Measurements from ENCODE around the gene FKBP10.
"Not testable (repeated sequence)": the region's sequence is repeated elsewhere in the genome, so short reads cannot be mapped to it uniquely, and the experiment has no call there.

FKBP10 gene

DNA sequence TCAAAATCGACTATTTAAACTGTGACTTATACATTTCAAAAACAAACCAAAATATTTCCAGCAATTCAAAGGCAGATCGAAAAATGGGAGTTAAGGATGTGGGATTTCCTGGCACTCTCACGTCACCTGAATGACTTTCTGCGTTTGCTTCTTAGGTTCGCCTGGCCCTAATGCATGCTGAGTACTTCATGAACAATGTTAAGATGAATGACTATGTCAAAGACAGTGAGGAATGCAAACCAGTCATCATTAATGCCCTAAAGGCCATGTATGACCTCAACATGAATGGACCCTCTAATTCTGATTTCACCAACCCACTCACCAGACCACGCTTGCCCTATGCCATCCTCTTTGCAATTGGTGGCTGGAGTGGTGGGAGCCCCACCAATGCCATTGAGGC is 32.2 kb downstream of the FKBP10 start:
- no peak for DNase-seq

DNA sequence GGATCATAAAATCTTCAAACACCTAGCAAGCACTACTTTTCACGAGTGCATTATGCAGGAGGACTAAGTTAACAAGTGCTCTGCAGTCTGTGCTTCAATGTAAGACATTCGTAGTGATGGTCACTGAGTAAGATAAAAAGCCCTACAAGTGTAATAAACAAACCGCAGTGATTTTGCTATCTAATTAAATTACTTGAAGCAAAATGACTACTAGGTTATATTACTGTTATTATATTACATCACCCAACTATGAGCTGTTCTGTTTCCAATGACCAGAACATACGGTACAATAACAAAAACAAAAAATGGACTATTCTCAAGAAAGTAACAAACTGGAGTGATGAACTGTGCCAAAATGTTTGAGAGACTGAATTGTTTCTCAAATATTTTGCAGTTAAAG is 36.0 kb downstream of the FKBP10 start:
- DNase-seq = no peak

DNA sequence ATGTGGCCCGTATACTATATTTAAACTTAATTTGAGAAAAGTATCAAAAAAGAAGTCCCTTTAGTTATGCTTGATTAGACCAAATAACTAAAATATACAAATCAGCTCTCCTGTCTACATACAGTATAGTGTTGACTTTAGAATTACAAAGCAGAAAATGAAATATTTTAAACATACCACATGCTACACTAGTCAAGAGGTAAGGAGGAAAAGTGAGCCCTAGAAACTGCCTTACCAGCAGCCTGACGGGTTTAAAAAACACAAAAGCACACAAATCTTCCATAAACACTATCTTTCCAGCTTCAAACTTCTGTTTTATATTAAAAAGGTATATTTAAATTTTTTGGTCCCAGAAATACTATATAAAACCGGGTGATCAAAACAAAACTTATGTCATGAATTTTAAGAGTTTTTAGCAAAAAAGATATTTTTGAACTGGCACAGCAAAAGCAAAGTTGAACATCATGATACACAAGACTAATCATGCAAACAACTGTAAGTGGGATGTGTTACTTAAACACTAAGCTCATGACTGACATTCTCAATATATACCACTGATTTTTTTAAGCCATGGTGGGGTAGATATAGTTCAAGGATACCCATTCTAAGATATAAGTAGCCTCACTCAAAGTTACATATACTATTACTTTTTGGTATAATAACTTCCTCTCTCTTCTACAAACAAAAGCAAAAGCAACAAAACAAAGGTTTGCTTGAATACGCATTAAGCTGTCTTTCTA is 36.6 kb downstream of the FKBP10 start:
- no peak for DNase-seq

DNA sequence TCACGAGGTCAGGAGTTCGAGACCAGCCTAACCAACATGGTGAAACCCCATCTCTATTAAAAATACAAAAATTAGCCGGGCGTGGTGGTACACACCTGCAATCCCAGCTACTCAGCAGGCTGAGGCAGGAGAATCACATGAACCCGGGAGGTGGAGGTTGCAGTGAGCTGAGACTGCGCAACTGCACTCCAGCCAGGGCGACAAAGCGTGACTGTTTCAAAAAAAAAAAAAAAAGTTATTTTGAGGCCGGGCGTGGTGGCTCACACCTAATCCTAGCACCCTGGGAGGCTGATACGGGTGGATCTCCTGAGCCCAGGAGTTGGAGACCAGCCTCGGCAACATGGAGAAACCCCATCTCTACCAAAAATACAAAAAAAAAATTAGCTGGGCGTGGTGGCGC is 38.6 kb downstream of the FKBP10 start:
- DNase-seq = not testable (repeated sequence)

DNA sequence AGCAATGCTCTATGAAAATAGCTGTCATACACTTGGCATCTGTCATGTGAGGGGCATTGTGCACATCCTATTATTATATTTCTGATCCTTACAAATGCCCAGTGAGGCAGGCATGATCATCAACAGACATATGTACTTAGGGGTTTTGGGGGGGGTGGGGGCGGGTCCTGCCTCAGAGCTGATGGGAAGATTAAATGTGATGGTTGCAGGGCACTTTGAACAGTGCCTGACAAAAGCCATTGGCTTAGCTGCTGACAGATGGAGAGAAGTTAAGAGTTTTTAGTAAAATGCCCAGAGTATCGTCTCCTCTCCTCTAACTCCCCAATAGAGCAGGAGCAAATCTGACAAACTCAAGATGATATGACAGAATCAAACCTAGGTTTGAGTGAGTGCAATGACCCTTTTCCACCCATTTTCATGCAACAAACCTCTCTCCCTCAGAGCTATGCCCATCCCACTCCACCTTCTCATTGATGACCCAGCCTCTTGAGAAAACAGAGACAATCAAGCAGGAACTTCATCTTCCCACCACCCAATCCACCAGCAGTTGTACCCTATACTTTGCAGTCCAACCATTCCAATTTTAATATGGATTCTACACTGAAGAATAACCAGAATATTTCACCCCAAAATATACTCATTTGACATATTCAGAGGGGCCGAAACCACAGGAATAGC is 47.6 kb downstream of the FKBP10 start:
- no peak for DNase-seq

DNA sequence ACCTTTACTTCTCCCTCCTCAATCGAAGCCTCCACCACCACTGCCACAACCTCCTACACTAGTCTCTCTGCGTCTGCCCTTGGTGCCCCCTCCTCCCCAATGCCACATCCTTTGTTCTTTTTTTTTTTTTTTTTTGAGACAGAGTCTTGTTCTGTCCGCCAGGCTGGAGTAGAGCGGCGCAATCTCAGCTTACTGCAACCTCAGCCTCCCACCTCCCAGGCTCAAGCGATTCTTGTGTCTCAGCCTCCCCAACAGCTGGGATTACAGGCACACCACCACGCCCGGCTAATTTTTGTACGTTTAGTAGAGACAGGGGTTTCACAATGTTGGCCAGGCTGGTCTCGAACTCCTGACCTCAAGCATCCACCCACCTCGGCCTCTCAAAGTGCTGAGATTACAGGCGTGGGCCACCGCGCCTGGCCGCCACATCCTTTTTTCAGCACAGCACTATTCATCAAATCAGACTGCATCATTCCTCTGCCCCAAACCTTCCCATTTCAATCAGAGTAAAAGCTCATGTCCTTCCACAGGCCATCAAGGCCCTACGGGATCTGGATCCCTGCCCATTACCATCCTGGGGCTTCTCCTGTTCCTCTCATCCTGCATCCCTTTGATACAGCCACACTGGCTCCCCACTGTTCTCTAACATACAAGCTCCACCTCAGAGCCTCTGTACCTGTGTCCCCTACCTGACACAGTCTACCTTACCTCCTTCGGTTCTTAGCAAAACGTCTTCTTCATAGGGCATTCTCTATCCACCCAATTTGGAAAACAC is 50.5 kb downstream of the FKBP10 start:
- DNase-seq = peak; percentile 40

DNA sequence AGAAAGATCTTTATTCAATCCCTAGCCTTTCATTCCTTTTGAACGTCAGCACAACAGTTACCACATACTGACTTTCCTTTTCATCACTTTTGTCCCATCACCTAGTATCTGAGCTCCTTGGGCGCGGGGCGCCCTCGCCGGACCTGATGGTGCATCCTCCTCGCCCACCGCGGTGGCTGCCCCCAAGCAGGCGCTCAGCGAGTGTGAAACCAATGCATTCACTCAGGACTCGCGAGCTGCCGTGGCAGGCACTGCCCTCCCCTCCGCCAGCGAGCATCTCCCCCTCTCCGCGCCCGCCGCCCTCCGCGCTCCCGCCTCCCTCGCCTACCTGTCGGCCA is 51.7 kb downstream of the FKBP10 start:
- no peak for DNase-seq

DNA sequence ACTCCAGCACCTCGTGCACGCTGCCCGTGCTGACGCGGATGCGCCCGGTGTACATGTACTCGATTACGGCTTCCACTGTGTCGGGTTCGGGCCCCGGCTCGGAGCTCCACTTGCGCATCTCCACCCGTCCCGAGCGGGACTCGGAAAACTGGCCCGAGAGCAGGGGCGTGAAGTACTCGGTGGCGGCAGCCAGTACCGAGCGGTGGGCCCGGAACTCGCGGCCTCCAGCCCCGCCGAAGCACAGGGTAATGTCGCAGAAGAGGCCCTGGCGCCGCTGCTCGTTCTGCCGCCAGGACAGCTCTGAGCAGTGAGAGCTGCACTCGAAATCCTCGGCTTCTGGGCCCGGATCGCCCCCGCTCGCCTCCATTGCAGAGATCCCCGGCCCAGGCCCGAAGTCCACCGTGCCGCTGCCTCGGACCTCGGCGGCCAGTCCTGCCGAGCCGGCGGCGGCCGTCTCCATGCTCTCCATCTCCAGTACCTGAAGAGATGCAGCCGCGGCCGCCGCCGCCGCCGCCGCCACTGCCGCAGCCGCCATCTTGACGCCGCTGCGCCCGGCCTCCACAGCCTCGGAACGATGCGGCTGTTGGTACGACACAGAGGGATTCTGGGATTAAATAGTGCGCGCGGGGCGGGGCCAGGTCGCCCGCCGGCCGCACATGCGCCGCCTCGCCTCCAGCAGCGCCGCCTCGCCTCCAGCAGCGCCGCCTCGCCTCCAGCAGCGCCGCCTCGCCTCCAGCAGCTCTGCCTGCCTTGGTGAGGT is 52.2 kb downstream of the FKBP10 start, which contains the start of gene KLHL11:
TSS of gene KLHL11 (minus strand) at position 588 of the 760 bp plus-strand sequence. CDS start at position 535, 53 bp downstream.
- DNase-seq = peak; percentile 91

DNA sequence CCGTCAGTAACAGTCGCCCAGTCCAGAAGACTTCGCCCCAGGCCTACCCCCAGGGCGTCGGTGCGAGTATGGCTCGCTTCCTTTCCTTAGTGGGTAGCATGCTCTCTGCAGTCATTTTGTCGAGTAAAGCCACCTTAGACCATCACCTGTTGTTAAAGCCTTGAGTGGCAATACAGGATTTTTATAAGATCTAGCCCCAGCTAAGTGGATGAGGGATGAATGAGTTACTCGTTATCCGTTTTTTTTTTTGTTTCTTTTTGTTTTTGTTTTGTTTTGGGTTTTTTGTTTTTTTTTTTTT is 52.7 kb downstream of the FKBP10 start:
- DNase-seq = no peak

DNA sequence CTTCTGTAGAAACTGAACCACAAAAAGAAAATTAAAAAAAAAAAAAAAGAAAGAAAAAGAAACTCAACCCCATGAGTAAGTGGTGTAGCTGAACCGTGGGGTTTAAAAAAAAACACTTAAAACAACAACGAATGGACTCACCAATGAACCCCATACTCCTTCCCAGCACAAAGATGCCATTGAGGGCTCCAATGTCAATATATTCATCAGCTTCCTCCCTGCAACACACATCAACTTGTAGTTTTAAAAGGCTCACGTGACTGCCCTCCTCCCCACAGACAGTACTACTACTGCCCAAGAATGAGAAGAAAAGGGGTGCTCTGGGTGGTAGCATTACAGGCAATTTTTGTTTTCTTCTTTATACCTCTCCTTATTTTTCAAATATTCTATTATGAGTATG is 55.8 kb downstream of the FKBP10 start:
- DNase-seq = no peak

DNA sequence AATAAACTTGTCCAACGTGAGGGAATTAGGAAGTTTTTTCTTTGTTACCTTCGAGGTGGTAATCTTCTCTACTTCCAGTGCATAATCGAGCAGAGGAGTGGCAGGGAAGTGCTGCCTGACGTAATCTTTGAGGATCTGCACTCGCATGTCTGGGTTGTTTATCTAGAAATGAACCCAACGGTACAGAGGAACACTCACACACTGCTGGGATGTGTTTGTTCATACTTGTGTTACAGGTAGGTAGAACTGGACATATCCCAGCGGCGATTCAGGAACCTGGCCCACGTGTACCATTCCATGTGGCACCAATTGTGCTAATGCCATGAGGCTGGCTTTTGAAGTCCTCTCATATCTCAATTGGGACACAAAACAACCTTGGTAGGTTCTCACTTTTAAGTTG is 56.6 kb downstream of the FKBP10 start:
- no peak for DNase-seq

DNA sequence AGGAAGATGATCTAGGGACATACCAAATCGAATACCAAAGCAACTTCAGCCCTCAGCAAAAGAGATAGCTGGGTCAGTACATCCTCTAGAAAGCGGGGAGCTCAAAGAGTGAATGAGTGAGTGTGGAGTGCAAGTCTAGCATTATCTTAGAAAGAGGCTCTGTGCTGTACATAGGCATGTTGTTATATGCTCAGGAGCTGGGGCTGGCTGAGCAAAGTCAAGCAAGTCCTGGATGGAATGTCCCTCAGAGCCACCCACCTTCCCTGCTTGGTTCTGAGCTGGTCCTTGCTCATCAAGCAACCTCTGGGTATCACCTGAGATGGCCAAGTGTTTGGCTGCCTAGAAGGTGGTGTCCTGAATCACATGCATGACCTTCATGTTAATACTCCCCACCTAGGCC is 57.3 kb downstream of the FKBP10 start:
- DNase-seq = no peak

DNA sequence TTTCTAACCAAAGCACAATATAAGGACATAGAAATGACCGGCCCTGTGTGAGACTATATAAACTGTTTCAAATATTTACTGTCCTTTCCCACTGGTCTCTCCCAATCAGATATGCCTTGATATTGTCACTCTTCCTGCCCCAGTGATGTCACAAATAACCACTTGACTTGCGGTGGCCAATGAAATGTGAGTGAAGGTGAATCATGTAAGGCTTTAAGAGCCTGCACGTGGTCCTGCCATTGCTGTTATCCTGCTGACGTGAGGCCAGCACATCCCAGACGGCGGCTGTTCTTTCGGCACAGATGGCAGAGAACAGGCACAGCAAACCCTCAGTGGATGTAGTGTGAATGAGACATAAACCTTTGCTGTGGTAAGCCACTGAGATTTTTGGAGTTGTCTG is 57.8 kb downstream of the FKBP10 start:
- no peak for DNase-seq

DNA sequence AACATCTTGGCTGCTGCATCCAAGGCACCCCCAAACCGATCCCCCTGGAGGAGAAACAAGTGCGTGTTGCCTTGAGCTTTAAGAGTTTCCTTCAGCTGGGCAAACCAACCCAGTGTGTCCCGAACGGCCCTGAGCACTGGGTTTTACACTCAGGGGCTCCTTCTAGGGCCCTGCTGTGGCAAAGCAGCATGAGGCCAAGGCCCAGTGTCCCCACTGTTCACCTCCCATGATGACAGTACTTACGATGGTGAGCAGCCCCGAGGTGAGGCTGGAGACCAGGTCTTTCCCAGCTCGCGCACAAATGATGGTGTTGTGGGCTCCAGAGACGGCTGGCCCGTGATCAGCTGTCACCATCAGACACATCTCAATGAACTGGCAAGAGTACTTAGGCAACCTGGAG is 59.0 kb downstream of the FKBP10 start:
- DNase-seq = no peak

All from CD4-positive, alpha-beta T cell treated with Interleukin-17A for 4 hours (primary cell).